Measurements from ENCODE around the gene ZNF155. TPM values are rescaled to one million over a fixed set of nuclear protein-coding genes. Genes with fewer than 3 reads are reported as not detected.

ZNF155 gene
- total RNA-seq, 2 donors from 2014 or later, result 3.6 to 9.7 TPM

- no peak overlapping the region for H3K27ac Mint-ChIP-seq
- H3K27me3 Mint-ChIP-seq, result peaks cover 6% of the 10 kb centered on the region
- peaks cover 18% of the 10 kb centered on the region for H3K9me3 Mint-ChIP-seq
- no peaks in the 10 kb centered on the region for H3K36me3 Mint-ChIP-seq (ENCODE audit: low read depth)
- no peak for ATAC-seq (replicated peaks)
- H3K4me1 Mint-ChIP-seq, result no peaks in the 10 kb centered on the region
- H3K4me3 Mint-ChIP-seq, result no peak overlapping the region
Observed at GRCh38 chr19:43976732-43977131, 7.3 kb upstream of the ZNF155 start.

GRCh38 chr19:43983544-43983911 is 460 bp upstream of the ZNF155 start:
- Mint-ChIP-seq H3K4me1 (no peaks in the 10 kb centered on the region), H3K4me3 (peak overlapping the region; percentile 88), H3K9me3 (peaks cover 5% of the 10 kb centered on the region), H3K27me3 (peaks cover under 1% of the 10 kb centered on the region), H3K36me3 (ENCODE audit: low read depth) (peaks cover 7% of the 10 kb centered on the region), H3K27ac (no peak overlapping the region)
- ATAC-seq (replicated peaks), result no peak

GRCh38 chr19:43984687-43985000 is 656 bp downstream of the ZNF155 start:
- Mint-ChIP-seq H3K27me3 (no peaks in the 10 kb centered on the region), H3K4me1 (no peaks in the 10 kb centered on the region)
- peak; percentile 10 for ATAC-seq (replicated peaks)

GRCh38 chr19:43997631-43998290 is 13.8 kb downstream of the ZNF155 start:
- Mint-ChIP-seq H3K36me3 (ENCODE audit: low read depth) (peaks cover 49% of the 10 kb centered on the region), H3K4me1 (peaks cover 10% of the 10 kb centered on the region), H3K9me3 (peaks cover 17% of the 10 kb centered on the region), H3K27ac (no peak overlapping the region), H3K27me3 (no peaks in the 10 kb centered on the region), H3K4me3 (no peak overlapping the region)
- no peak for ATAC-seq (replicated peaks)

More at GRCh38 chr19:43984687-43985000, 656 bp downstream of the ZNF155 start:
- peak overlapping the region; percentile 86 for H3K27ac Mint-ChIP-seq
- peaks cover 6% of the 10 kb centered on the region for H3K9me3 Mint-ChIP-seq
- peaks cover 18% of the 10 kb centered on the region for H3K36me3 Mint-ChIP-seq (ENCODE audit: low read depth)
- H3K4me3 Mint-ChIP-seq, result peak overlapping the region; percentile 88

- H3K27me3 Mint-ChIP-seq, result no peaks in the 10 kb centered on the region
- peaks cover 19% of the 10 kb centered on the region for H3K36me3 Mint-ChIP-seq (ENCODE audit: low read depth)
- H3K4me1 Mint-ChIP-seq, result peaks cover 17% of the 10 kb centered on the region
- no peak for ATAC-seq (replicated peaks)
- H3K9me3 Mint-ChIP-seq, result peaks cover 16% of the 10 kb centered on the region
- peak overlapping the region; percentile 93 for H3K27ac Mint-ChIP-seq
- H3K4me3 Mint-ChIP-seq, result peak overlapping the region; percentile 97
Observed at GRCh38 chr19:44002212-44002565, 18.2 kb downstream of the ZNF155 start.

GRCh38 chr19:44002566-44003460 is 18.8 kb downstream of the ZNF155 start, which contains the start of gene ZNF230:
TSS of gene ZNF230 (plus strand) at chr19:44002957. CDS start at chr19:44007079, 4,122 bp downstream.
- Mint-ChIP-seq H3K36me3 (ENCODE audit: low read depth) (peaks cover 21% of the 10 kb centered on the region), H3K4me3 (peak within 1 kb of the TSS; percentile 97), H3K4me1 (peaks cover 17% of the 10 kb centered on the region), H3K27ac (peak within 1 kb of the TSS; percentile 93), H3K9me3 (peaks cover 23% of the 10 kb centered on the region), H3K27me3 (no peaks in the 10 kb centered on the region)
- ATAC-seq (replicated peaks), result peak; percentile 99

DNA sequence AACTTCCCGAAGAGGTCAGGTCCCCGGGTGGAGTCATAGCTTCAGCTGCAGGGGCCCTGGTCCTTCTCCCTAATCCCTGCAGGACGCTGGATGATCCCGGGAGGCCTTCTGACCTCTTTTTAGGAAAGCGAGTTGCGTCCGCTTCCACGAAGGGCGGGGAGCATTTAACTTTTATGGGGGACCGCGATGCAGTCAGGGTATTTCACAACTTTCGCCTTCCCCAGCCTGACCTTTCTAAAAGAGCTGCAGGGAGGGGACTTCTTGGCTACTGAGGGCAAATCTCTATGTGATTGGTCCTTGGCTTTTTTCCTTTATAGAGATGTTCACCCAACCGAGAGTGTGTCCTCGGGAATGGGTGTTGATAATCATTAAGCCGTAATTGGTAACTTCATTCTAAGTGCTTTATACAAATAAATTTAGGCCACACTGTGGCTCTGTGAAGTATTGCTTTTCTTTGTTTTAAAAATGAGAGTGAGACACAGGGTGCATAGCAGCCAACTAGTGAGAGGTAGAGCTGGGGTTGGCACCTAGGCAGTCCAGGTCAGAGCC is 19.5 kb downstream of the ZNF155 start:
- Mint-ChIP-seq H3K36me3 (ENCODE audit: low read depth) (peaks cover 28% of the 10 kb centered on the region), H3K27ac (peak overlapping the region; percentile 93), H3K9me3 (peaks cover 18% of the 10 kb centered on the region), H3K27me3 (no peaks in the 10 kb centered on the region), H3K4me1 (peaks cover 17% of the 10 kb centered on the region), H3K4me3 (peak overlapping the region; percentile 97)
- peak; percentile 22 for ATAC-seq (replicated peaks)

DNA sequence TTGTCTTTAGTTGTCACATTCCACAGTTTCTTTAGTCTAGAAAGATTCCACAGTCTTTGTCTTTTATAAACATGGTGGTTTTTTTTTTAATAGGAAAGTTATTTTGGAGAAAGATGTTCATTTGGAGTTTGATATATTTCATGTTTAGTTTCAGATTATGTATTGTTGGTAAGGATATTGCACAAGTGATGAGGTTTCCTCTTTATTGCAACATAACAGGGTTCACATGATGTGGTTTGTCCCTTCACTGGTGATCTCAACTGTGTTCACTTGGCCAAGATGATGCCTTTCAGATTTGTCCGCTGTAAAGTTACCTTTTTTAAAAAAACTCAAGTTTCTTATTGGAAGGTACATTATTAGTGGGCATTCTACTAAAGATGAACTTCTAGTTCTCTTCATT is 22.0 kb downstream of the ZNF155 start:
- no peak for ATAC-seq (replicated peaks)
- no peaks in the 10 kb centered on the region for H3K27me3 Mint-ChIP-seq
- H3K9me3 Mint-ChIP-seq, result peaks cover 28% of the 10 kb centered on the region
- peaks cover 53% of the 10 kb centered on the region for H3K36me3 Mint-ChIP-seq (ENCODE audit: low read depth)
- H3K27ac Mint-ChIP-seq, result no peak overlapping the region
- H3K4me3 Mint-ChIP-seq, result no peak overlapping the region
- peaks cover 17% of the 10 kb centered on the region for H3K4me1 Mint-ChIP-seq

DNA sequence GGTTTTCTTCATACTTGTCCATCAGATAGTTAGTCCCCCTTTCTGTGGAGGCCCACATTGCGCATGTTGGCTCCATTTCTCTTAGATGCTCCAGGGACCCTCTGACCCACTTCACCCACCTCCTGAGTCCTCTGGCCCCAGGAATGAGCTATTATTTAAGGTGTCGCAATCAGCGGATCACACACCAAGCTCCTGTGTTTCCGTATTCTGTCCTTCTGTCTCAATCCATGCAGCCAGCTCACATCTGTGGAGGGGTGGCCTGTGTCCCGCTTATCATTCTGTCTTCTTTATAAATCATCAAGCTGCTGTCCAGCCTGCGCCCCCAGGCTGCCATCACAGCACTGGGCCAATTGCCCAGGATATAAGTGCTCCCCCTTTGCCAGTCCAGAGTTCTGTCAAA is 23.5 kb downstream of the ZNF155 start:
- H3K9me3 Mint-ChIP-seq, result peaks cover 35% of the 10 kb centered on the region
- peaks cover 62% of the 10 kb centered on the region for H3K36me3 Mint-ChIP-seq (ENCODE audit: low read depth)
- no peak for ATAC-seq (replicated peaks)
- H3K4me1 Mint-ChIP-seq, result peaks cover 10% of the 10 kb centered on the region
- H3K27me3 Mint-ChIP-seq, result no peaks in the 10 kb centered on the region
- no peak overlapping the region for H3K27ac Mint-ChIP-seq
- H3K4me3 Mint-ChIP-seq, result no peak overlapping the region

GRCh38 chr19:44010468-44010867 is 26.5 kb downstream of the ZNF155 start:
- H3K27ac Mint-ChIP-seq, result no peak overlapping the region
- H3K4me1 Mint-ChIP-seq, result no peaks in the 10 kb centered on the region
- H3K9me3 Mint-ChIP-seq, result peaks cover 44% of the 10 kb centered on the region
- H3K4me3 Mint-ChIP-seq, result no peak overlapping the region
- no peak for ATAC-seq (replicated peaks)
- H3K36me3 Mint-ChIP-seq (ENCODE audit: low read depth), result peaks cover 62% of the 10 kb centered on the region
- H3K27me3 Mint-ChIP-seq, result no peaks in the 10 kb centered on the region

- H3K27ac Mint-ChIP-seq, result no peak overlapping the region
- H3K36me3 Mint-ChIP-seq (ENCODE audit: low read depth), result no peaks in the 10 kb centered on the region
- peaks cover 17% of the 10 kb centered on the region for H3K27me3 Mint-ChIP-seq
- peaks cover 28% of the 10 kb centered on the region for H3K9me3 Mint-ChIP-seq
- no peak for ATAC-seq (replicated peaks)
- peaks cover under 1% of the 10 kb centered on the region for H3K4me1 Mint-ChIP-seq
- no peak overlapping the region for H3K4me3 Mint-ChIP-seq
Observed at GRCh38 chr19:44019498-44019897, 35.5 kb downstream of the ZNF155 start.

- Mint-ChIP-seq H3K27me3 (peaks cover 17% of the 10 kb centered on the region), H3K36me3 (ENCODE audit: low read depth) (peaks cover 5% of the 10 kb centered on the region), H3K4me1 (peaks cover 10% of the 10 kb centered on the region), H3K4me3 (no peak overlapping the region), H3K27ac (no peak overlapping the region), H3K9me3 (peaks cover 22% of the 10 kb centered on the region)
- ATAC-seq (replicated peaks), result no peak
Observed at GRCh38 chr19:44021221-44021620, 37.2 kb downstream of the ZNF155 start.

- Mint-ChIP-seq H3K4me1 (peaks cover 20% of the 10 kb centered on the region), H3K9me3 (peaks cover 20% of the 10 kb centered on the region), H3K36me3 (ENCODE audit: low read depth) (peaks cover 38% of the 10 kb centered on the region), H3K27me3 (peaks cover 4% of the 10 kb centered on the region), H3K27ac (peak overlapping the region; percentile 88), H3K4me3 (peak overlapping the region; percentile 89)
- no peak for ATAC-seq (replicated peaks)
Observed at GRCh38 chr19:44024900-44025216, 40.9 kb downstream of the ZNF155 start.

DNA sequence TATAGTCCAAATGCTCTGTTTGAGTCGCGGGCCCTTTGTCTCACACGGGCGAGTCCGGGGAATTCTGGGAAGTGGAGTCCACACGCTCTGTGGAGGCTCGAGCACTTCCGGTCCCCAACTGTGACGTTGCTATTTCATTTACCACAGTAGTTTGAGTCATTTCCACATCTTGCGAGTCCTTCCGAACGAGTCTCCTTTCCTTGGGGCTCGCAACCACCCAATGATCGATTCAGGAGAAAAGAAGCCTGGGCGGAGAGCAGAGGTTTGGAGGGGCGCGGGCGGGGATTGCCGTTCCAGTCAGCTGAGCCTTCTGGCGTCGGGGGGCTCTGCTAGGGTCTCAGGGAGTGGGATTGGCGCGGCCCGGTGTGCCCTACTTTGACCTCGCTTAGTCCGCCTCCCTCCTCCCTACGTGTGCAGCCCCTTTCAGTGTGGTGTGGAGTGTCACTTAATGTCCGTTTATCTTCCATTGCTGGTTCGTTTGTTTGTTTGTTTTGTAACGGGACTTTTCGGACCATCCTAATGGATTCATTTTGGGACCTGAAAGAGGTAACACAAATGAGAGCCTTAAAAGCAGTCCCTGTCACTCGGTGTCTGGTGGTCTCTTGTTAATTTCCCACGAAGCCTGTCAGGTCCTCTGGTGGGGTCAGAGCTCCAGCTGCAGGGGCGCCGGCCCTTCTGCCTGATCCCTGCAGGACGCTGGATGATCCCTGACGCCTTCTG is 41.4 kb downstream of the ZNF155 start, which contains the start of gene ZNF222:
Gene ZNF222 (plus strand): TSS at position 163 of the 720 bp plus-strand sequence. CDS start 58 bp downstream, at position 221.
- H3K4me1 Mint-ChIP-seq, result peaks cover 20% of the 10 kb centered on the region
- H3K9me3 Mint-ChIP-seq, result peaks cover 15% of the 10 kb centered on the region
- H3K27me3 Mint-ChIP-seq, result no peaks in the 10 kb centered on the region
- H3K36me3 Mint-ChIP-seq (ENCODE audit: low read depth), result peaks cover 44% of the 10 kb centered on the region
- H3K27ac Mint-ChIP-seq, result peak within 1 kb of the TSS; percentile 88
- ATAC-seq (replicated peaks), result peak; percentile 100
- H3K4me3 Mint-ChIP-seq, result peak within 1 kb of the TSS; percentile 89
